ENCODE data around the gene PCYOX1L.

The PCYOX1L gene

DNA sequence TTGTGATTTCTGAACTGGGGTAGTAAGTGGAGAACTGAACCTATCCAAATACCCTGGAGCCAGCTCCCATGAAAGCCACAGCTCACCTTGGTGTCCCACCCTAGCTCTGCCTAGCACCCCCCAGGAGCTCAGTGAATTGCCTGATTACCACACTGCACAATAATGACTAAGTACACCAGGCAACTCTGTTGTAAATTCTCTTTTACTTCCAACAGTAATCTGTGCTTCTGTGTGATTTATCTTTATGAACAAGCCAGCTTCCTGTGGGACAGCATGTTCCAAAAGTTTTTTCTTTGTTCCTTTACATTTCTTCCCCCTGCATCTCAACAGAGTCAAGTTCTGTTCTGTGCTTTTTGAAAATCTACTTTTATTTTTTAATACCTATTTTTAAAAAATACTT, 34.6 kb upstream of the PCYOX1L start:
- no peak for DNase-seq
- TF ChIP-seq, protein P1, sequence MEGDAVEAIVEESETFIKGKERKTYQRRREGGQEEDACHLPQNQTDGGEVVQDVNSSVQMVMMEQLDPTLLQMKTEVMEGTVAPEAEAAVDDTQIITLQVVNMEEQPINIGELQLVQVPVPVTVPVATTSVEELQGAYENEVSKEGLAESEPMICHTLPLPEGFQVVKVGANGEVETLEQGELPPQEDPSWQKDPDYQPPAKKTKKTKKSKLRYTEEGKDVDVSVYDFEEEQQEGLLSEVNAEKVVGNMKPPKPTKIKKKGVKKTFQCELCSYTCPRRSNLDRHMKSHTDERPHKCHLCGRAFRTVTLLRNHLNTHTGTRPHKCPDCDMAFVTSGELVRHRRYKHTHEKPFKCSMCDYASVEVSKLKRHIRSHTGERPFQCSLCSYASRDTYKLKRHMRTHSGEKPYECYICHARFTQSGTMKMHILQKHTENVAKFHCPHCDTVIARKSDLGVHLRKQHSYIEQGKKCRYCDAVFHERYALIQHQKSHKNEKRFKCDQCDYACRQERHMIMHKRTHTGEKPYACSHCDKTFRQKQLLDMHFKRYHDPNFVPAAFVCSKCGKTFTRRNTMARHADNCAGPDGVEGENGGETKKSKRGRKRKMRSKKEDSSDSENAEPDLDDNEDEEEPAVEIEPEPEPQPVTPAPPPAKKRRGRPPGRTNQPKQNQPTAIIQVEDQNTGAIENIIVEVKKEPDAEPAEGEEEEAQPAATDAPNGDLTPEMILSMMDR (IDR thresholded peaks at IDR 0.05; ENCODE audit: low read depth, low read length): no peak
- Histone ChIP-seq H3K27me3 (no peaks in the 10 kb centered on the region), H3K36me3 (no peaks in the 10 kb centered on the region), H3K4me1 (peaks cover 5% of the 10 kb centered on the region), H3K4me3 (ENCODE audit: low read depth, low read length) (no peak overlapping the region), H3K9me3 (no peaks in the 10 kb centered on the region)

GRCh38 chr5:149323621-149324205, 34.1 kb upstream of the PCYOX1L start:
- Histone ChIP-seq H3K4me3 (ENCODE audit: low read depth, low read length) (no peak overlapping the region), H3K27me3 (no peaks in the 10 kb centered on the region), H3K9me3 (no peaks in the 10 kb centered on the region), H3K4me1 (peaks cover 5% of the 10 kb centered on the region), H3K36me3 (no peaks in the 10 kb centered on the region)
- TF ChIP-seq, protein P1 (IDR thresholded peaks at IDR 0.05; ENCODE audit: low read depth, low read length): no peak
- no peak for DNase-seq

- Histone ChIP-seq H3K36me3 (no peaks in the 10 kb centered on the region), H3K4me3 (ENCODE audit: low read depth, low read length) (no peak overlapping the region), H3K9me3 (no peaks in the 10 kb centered on the region), H3K4me1 (peaks cover 5% of the 10 kb centered on the region), H3K27me3 (no peaks in the 10 kb centered on the region)
- no peak for DNase-seq
- TF ChIP-seq, protein P1 (IDR thresholded peaks at IDR 0.05; ENCODE audit: low read depth, low read length): no peak
Measured at GRCh38 chr5:149324641-149325040, 33.2 kb upstream of the PCYOX1L start.

- Histone ChIP-seq H3K4me1 (peaks cover 4% of the 10 kb centered on the region), H3K36me3 (no peaks in the 10 kb centered on the region), H3K9me3 (no peaks in the 10 kb centered on the region), H3K4me3 (ENCODE audit: low read depth, low read length) (no peak overlapping the region), H3K27me3 (no peaks in the 10 kb centered on the region)
- TF ChIP-seq, protein P1 (IDR thresholded peaks at IDR 0.05; ENCODE audit: low read depth, low read length): no peak
- DNase-seq: no peak
Measured at GRCh38 chr5:149325166-149325735, 32.6 kb upstream of the PCYOX1L start.

- no peaks in the 10 kb centered on the region for H3K27me3 ChIP-seq
- H3K9me3 ChIP-seq: no peaks in the 10 kb centered on the region
- H3K4me3 ChIP-seq (ENCODE audit: low read depth, low read length): no peak overlapping the region
- H3K4me1 ChIP-seq: no peaks in the 10 kb centered on the region; the same call in 1 of the 2 replicates
- DNase-seq: no peak
- no peaks in the 10 kb centered on the region for H3K36me3 ChIP-seq
- TF ChIP-seq, protein P1 (IDR thresholded peaks at IDR 0.05; ENCODE audit: low read depth, low read length): no peak
Measured at GRCh38 chr5:149325894-149326293, 32.0 kb upstream of the PCYOX1L start.

DNA sequence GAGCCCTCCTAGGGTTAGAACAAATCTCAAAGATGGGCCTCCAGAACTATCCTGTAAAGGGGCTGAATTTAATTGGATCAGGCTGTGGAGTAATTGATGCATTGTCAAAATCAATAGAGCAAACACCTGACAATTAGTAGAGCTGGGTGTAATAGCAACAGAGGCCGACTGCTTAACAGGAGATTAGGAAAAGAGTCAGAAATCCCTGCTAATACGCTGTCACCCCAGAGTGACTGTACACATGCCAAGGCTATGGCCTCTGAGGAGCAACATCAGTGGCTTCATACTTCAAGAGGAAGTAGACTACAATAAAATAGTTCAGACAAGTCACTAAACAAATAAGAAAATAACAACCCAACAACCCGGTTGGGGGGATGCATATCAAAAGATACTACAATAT, 31.2 kb upstream of the PCYOX1L start:
- Histone ChIP-seq H3K9me3 (no peaks in the 10 kb centered on the region), H3K4me1 (no peaks in the 10 kb centered on the region), H3K36me3 (no peaks in the 10 kb centered on the region), H3K4me3 (ENCODE audit: low read depth, low read length) (no peak overlapping the region), H3K27me3 (no peaks in the 10 kb centered on the region)
- no peak for DNase-seq
- TF ChIP-seq, protein P1 (IDR thresholded peaks at IDR 0.05; ENCODE audit: low read depth, low read length): no peak

All from BE2C (cell line).